Activated CD8-positive, alpha-beta memory T cell treated with anti-CD3 and anti-CD28 coated beads for 24 hours (primary cell): Measurements from ENCODE around the gene KIAA0408.
"Not testable (repeated sequence)": the region's sequence is repeated elsewhere in the genome, so short reads cannot be mapped to it uniquely, and the experiment has no call there.

Source experiments
- DNase-seq: peaks from one replicate; pipeline ENCODE4 v3.0.0-alpha.2; 2020

The KIAA0408 gene

DNA sequence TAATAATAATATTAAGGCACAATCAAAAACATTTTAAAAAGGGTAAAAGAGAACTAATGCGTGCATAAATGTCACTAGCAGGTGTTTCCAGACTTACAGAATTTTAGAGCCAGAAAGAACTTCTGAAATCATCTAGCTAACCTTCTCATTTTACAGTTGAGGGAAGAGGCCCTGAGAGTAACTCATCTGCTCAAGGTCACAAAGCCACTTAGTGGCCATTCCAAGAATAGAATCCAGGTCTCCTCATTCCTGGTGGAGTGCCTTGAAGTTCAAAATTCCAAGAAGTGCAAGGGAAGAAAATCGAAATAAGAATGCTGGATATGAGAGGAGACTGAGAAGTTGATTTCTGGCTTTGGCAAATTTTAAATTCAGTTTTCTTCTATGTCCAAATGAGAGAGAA is 3.2 kb upstream of the KIAA0408 start:
- DNase-seq, result no peak

DNA sequence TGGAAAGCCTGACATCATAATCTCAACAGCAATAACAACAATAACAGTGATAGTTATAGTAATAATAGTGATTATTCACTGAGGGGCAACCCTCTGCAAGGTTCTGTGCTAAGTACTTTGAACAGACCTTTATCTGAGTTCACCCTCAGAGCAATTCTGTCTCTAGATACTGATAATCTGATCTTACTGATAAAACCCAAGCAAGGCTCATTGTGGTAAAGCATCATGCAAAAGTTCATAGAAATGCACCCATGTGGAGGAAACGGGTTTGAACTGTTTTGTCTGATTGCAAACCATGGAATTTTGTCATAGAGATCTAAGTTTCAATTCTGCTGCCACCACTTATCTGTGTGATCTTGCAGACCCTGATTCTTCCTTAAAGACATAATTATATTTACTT is 1.3 kb upstream of the KIAA0408 start:
- no peak for DNase-seq

DNA sequence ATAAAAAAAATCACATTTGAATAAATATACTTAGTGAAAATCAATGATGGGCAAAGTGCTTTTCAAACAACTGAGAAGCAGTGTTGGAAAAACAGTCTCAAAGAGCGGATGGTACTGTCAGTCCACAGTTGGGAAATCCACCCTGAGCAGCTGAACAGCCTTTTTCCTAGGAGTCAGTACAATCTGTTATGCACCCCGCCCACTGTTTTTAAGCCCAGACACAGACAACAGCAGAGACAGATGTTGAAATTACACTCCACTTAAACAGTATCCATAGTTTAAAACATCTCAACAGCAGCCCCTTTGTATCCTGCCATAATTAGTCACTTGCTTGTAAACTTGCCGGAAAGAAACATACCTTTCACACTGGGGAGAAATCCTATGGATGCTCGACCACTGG is 372 bp downstream of the KIAA0408 start:
- DNase-seq, result no peak

DNA sequence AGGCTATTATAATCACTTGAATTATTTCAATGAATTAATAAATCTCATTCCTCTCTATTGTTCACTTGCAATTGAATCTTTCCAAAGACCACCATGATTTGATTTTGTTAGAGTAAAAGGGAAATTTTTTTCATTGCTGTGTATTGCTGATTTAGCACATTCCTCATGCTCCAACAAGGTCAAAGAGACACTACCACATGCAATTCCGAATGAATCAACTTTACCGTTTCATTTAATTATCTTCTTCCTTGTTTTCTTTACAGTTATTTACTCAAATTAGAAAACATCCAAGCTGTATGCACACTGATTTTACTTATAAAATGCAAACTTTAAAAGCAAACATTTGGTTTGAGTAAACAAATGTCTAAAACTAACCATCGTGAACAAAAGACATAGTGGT is 967 bp downstream of the KIAA0408 start:
- no peak for DNase-seq

DNA sequence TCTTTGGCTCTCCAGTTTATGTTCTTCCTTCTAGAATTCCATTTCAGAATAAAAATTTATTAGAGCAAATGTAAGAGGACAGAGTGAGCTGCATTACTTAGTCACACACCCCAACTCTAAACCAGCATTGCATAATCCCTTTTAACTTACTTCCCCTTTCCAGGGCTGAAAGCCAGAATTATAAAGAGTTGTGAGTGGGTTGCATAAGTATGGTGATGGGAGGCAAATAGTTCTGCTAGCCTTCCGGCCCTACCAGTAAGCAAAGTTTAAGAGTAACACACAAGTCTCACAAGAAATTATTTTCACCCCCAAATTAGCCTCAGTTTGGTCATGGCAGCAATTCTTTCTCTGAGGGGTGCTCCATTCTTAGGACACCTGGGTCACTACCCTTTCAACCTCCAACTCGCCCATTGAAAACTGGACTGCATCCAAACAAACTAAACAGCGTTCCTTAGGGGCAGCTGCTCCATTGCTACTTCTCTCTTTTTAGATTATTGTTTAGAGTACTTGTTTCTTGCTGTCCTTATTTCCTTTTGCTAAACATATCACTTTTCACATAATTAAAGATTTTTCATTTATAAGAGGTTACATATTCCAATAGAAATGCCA is 1.6 kb downstream of the KIAA0408 start:
- DNase-seq, result no peak

DNA sequence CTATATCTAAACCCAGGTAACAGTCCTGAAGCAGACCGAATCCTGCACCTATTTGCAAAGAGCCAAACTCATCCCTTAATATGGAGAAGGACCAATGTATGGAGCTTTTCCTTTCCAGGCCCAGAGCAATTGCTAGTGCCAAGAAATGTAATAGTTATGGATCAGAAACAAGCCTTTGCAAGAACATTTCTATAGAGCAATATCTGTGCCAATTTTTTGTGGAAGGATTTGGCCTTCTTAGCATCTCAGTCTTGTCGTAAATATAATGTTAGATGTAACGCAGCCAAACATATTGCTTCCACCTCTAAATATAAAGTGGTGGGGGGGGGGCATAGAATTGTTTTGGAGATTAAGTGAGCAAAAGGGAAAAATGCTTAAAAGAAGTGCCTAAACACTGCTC is 2.7 kb downstream of the KIAA0408 start:
- DNase-seq, result no peak

DNA sequence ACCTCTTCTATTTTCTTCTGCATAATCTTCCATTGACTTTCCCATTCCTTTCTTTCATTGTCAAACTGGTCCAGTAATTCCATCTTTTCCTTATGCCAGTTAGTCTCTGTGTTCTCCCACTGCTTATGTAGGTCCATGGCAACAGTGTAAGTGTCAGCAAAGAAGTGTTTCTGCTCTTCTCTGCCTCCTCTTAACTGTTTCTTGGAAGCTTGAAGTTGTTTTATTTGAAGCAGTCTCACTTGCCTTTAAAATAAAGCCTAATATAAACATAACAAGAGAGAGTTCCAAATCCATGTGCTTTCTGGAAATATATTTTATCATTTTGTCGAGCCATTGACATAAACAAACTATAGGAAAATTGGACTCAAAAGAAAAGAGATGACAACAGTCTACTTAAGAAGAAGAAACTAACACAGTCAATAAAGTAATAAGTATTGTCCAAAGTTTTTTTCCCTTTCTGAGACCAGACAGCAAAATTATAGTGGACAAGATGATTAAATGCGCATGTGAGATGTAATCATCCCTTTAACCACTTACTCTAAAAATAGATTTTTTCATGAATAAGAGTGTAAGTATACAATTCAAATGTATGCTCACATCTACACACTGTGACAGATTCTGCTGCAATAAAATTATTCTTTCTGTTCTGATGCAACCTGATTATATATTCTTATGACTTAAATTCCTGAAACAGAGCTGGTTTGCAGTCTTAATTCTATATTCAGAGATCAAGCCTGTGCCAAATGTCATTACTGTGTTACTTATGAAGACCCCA is 5.2 kb downstream of the KIAA0408 start:
- no peak for DNase-seq

DNA sequence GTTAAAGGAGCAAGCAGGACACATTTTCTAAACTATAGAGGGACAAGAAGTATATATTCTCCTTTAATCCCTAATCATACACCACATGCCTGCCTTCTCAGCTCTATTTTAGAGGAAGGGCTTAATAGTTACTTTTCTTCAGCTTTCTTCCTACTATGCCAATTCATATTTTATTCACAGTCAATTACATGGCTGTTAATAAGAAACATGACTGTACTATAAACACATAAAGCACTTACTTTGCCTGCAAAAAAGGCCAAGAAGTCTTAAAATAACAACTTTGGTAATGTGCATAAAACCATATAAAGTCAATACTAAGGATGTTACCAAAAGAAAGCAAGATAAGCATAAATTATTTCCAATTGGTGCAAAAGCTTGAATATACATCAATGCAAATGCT is 6.4 kb downstream of the KIAA0408 start:
- no peak for DNase-seq

DNA sequence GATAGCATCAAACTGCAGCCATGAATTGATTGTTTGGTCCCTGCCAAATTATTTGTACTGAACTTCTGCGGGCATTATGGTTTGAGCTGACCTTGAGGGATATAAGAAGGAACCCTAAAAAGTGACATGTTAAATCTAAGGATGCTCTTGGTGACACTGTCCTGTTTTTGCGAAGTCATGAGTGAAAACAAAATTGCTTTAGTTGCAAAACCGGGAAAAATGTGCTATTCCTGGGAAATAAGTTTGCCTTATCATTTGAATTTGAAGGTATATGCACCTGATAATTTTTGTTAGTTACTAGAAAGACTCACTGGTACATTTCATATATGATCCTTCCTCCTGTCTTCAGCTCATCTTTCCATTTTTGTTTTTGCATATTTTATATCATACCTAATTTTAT is 7.8 kb downstream of the KIAA0408 start:
- DNase-seq, result no peak

DNA sequence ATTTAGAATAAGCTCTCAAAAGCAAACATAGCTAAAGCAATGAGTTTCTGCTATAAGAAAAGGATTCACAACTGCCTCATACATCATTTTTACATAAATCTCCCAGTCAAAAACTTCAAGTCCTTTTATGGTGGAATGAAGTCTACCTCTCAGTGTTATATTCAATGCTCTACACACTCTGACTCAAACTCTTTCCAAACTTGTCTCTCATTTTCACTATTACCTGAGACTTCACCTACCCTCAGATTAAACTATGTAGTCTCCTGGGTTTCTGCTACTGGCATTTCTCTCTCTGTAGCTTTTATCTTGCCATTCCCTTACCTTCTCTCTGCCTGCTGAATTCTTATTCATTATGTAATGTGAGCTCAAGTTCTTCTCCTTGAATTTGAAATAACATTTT is 11.4 kb downstream of the KIAA0408 start:
- no peak for DNase-seq

DNA sequence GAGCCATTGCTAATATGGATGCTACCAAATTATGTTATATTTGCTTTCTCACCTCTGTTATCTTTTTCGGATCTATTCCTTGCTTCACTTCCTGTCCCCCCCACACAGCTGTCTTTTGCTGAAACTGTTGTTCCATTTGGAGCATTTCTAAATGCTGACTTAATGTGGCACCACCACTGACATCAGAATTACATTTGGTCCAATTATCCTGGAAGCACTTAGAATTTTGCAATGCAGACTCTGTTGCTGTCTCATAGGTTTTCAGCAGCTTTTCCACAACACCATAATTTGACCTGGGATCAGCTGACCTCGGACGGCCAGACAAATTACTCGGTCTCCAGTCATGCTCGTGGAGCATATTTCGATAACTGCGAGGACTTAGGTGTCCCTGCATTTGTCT is 12.8 kb downstream of the KIAA0408 start:
- no peak for DNase-seq

DNA sequence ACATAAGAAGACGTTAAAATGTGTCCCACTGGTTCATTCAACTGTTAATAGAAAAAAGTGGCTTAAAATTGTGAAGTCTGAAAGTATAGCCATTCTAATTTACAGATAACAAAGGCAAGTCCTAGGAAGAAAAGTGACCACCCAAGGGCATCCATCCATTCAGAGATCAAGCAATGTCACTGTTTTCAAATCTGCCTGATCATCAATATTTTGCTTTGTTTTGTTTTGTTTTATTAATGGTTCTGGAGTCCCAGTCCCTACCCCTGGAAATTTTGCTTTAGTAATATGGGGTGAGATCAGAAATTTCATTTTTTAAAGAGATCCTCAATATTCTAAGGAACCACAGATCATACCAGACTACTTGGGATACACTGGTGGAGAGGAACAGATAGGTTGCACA is 17.3 kb downstream of the KIAA0408 start:
- no peak for DNase-seq

DNA sequence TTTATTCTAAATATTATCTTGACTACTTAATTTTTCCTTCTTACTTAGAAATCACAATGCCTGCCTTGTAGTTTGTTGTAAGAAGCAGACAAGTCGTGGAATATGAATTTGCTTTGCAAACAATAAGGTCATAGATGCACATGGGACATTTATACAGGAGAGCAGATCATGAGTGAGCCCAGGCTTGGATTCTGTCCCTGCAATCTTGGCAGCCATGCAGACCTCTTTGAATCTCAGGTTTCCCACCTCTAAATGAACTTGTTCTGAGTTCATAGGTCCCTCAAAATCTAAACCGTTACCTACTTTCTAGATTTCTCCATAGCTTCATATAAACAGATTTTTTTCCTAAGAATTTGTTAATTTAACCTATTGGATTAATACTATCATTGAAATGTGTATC is 19.5 kb downstream of the KIAA0408 start:
- DNase-seq, result no peak

DNA sequence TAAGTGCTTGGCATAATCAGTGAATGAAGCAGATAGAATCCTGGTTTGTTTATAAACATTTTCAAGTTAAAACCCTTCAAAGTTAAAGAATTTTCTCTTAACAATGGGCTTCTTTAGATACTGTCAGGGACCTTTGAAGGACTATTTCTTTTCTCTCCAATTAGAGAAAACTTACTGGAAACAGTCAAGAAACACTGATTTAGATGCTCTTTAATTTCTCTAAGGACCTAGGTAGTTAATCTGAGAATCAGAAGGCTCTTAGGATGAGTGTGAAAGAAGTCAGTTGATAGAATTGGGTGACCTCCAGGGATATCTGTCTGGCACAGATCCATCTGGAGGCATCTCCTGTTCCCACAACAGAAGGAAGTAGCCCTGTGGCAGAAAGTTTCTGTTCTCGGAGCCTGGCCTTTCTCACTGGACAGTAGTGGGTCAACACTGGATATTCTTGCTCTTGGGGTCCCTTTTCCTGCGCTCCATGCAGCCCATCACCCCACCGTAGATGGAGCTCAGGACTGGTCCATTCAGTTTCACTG is 22.5 kb downstream of the KIAA0408 start:
- no peak for DNase-seq

DNA sequence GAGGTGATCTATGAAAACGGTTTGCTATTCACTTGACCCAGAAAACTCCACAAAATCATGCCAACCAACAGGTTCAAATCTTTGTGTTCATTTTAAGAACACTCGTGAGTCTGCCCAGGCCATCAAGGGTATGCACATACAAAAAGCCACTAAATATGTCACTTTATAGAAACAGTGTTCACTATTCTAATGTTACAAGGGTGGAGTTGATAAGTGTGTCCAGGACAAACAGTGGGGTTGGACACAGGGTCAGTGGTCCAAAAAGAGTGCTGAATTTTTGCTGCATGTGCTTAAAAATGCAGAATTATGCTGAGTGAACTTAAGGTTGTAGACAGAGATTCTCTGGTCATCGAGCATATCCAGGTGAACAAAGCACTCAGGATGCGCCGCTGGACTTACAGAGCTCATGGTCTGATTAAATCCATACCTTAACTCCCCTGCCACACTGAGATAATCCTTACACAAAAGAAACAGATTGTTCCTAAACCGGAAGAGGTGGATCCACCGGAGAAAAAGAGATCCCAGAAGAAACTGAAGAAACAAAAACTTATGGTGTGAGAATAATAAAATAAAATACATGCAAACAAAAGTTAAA is 23.5 kb downstream of the KIAA0408 start:
- no peak for DNase-seq

DNA sequence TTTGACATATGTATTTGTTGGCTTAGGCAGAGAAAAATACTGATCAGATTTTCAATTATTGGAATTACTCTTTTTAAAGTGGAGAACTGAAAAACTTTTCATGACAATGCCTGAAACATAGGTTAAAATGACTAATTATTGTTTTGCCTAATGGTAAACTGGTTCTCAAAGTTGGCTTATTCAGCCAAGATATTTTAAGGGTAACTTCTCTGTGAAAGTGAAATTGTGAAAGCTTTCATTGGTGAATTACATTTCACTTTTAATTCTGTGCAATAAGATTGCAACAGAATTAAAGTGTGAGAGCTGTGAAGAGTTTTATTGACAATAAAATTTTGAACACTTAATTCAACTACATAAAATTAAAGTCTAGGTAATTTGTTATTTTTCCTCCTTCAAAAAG is 24.5 kb downstream of the KIAA0408 start:
- no peak for DNase-seq

DNA sequence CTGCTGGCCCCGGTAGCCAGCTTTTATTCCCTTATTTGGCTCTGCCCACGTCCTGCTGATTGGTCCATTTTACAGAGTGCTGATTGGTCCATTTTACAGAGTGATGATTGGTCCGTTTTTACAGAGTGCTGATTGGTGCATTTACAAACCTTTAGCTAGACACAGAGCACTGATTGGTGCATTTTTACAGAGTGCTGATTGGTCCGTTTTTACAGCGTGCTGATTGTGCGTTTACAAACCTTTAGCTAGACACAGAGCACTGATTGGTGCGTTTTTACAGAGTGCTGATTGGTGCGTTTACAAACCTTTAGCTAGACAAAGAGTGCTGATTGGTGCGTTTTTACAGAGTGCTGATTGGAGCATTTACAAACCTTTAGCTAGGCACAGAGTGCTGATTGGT is 30.6 kb downstream of the KIAA0408 start:
- not testable (repeated sequence) for DNase-seq

DNA sequence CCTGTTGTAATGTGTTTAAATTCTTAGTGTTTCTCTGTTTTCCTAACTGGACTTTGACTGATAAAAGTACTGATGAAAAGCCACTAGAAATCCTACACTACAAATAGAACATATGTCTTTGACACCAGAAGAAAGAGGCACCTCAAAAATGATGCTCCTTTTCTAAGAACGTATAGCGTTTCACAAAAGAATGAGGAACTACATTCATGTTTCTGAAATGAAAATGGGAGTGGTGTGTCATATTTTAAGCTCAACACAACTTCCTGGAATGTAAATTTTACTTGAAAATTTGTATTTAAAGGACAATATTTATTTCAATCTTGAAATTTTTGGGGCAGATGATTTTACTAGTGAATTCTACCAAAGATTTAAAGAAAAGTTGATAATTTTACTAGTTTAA is 35.3 kb downstream of the KIAA0408 start:
- DNase-seq, result no peak

DNA sequence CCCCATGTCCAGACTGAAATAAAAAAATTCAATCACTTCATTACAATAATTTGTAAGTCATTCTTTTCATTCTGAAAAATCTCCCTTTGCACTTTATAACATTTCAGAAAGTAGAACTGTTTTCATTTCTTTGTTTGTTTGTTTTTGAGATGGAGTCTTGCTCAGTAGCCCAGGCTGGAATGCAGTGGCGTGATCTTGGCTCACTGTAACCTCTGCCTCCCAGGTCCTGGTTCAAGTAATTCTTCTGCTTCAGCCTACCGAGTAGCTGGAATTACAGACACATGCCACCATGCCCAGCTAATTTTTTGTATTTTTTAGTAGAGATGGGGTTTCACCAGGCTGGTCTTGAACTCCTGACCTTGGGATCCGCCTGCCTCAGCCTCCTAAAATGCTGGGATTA is 38.0 kb downstream of the KIAA0408 start:
- DNase-seq, result not testable (repeated sequence)

DNA sequence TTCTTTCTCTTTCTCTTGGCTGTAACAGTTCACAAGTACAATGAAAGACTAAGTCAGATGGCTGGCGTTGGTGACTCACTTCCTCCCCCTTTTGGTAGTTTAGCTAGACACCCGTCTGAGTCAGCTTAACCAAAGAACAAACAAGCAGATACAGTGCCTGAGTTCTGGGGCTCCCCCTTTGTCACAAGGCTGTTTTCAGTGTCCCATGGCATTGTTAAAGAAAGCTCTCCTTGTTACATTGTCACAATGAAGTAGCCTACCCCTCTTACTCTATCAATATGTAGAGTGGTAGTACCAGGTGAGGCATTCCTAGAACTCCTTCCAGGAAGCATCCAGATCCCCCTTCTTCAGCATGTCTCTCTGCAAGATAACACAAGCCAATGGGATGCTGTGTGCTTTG is 38.6 kb downstream of the KIAA0408 start:
- DNase-seq, result peak; percentile 74

DNA sequence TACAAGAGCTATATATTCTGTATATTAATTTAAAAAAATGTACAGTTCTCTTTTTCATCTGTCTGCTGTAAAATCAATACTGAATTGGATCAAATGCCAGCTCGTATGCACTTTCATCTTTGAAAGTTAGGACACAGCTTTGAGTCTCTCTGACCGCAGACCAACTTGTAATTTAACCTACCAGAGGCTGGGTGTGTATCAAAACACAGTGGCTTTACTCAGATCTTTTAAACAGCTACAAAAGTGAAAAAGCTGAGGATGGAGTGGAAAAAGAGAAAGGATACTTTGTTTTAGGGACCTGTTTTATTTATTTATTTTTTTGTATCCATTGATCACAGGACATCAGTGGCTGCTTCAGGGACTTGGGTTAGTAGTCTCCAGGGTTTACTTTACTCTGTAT is 44.1 kb downstream of the KIAA0408 start:
- no peak for DNase-seq

DNA sequence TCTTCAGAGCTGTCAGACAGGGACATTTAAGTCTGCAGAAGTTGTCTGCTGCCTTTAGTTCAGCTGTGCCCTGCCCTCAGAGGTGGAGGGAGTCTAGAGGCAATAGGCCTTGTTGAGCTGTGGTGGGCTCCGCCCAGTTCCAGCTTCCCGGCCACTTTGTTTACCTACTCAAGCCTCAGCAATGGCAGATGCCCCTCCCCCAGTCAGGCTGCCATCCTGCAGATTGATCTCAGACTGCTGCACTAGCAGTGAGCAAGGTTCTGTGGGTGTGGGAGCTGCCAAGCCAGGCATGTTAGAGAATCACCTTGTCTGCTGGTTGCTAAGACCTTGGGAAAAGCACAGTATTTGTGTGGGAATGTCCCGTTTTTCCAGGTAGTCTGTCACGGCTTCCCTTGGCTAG is 46.1 kb downstream of the KIAA0408 start:
- not testable (repeated sequence) for DNase-seq

DNA sequence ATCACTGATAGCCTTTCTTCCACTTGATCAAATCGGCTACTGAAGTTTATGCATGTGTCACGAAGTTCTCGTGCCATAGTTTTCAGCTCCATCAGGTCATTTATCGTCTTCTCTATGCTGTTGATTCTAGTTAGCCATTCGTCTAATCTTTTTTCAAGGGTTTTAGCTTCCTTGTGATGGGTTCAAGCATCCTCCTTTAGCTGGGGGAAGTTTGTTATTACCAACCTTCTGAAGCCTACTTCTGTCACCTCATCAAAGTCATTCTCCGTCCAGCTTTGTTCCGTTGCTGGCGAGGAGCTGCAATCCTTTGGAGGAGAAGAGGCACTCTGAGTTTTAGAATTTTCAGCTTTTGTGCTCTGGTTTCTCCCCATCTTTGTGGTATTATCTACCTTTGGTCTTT is 47.2 kb downstream of the KIAA0408 start:
- not testable (repeated sequence) for DNase-seq
